GM19239 (cell line): ENCODE data around the gene HOXC13.
A peak's percentile ranks its signal among the peaks of the same experiment; 100 is the strongest.

Source experiments
- DNase-seq: peaks from one replicate; pipeline ENCODE4 v3.0.0; 2011; ENCODE audit warnings: low spot score; ENCODE audit not compliant: insufficient read length
- FAIRE-seq: peaks from 2 replicates; lab custom pipeline; 2011; peaks lifted over from hg19 to GRCh38; lab: Jason Lieb, UNC

The HOXC13 gene

GRCh38 chr12:53968214-53969127, 29.8 kb downstream of the HOXC13 start:
- DNase-seq (no peak), FAIRE-seq (no peak)

- no peak for DNase-seq
- FAIRE-seq = no peak
Measured at GRCh38 chr12:53969588-53970259, 31.1 kb downstream of the HOXC13 start.

GRCh38 chr12:53970451-53970850, 31.8 kb downstream of the HOXC13 start:
- DNase-seq (no peak), FAIRE-seq (no peak)

GRCh38 chr12:53971129-53971528, 32.5 kb downstream of the HOXC13 start:
- no peak for DNase-seq
- no peak for FAIRE-seq

- FAIRE-seq (no peak), DNase-seq (no peak)
Measured at GRCh38 chr12:53971686-53972085, 33.1 kb downstream of the HOXC13 start.

- DNase-seq (no peak), FAIRE-seq (peak; percentile 21)
Measured at GRCh38 chr12:53972152-53972702, 33.6 kb downstream of the HOXC13 start.

GRCh38 chr12:53972722-53973235, 34.1 kb downstream of the HOXC13 start, which contains the start of gene HOXC11:
HOXC11 (plus strand) TSS chr12:53973126; CDS start chr12:53973242, 116 bp downstream.
- FAIRE-seq = no peak
- no peak for DNase-seq

GRCh38 chr12:53973236-53974042, 34.8 kb downstream of the HOXC13 start:
- FAIRE-seq (no peak), DNase-seq (no peak)

GRCh38 chr12:53974084-53975063, 35.7 kb downstream of the HOXC13 start, which contains the start of gene HOTAIR:
HOTAIR (minus strand) TSS chr12:53974954.
- no peak for DNase-seq
- no peak for FAIRE-seq

GRCh38 chr12:53975064-53975471, 36.4 kb downstream of the HOXC13 start:
- no peak for DNase-seq
- FAIRE-seq = peak; percentile 69

GRCh38 chr12:53975479-53976152, 37.0 kb downstream of the HOXC13 start:
- FAIRE-seq = no peak
- no peak for DNase-seq

- FAIRE-seq (no peak), DNase-seq (no peak)
Measured at GRCh38 chr12:53976172-53976822, 37.7 kb downstream of the HOXC13 start.

GRCh38 chr12:53976823-53977595, 38.4 kb downstream of the HOXC13 start:
- DNase-seq (no peak), FAIRE-seq (no peak)

GRCh38 chr12:53977596-53978445, 39.2 kb downstream of the HOXC13 start:
- no peak for DNase-seq
- no peak for FAIRE-seq

GRCh38 chr12:53978477-53979356, 40.1 kb downstream of the HOXC13 start:
- no peak for DNase-seq
- FAIRE-seq = no peak
